Limb (tissue), 2 donors: ENCODE data around the gene MYD88.
A peak's percentile ranks its signal among the peaks of the same experiment; 100 is the strongest.
"Not testable (repeated sequence)": the region's sequence is repeated elsewhere in the genome, so short reads cannot be mapped to it uniquely, and the experiment has no call there.

Experiments used
- DNase-seq, 2 donors: peaks; one replicate each; pipeline ENCODE4 v3.0.0-alpha.2; 2016; ENCODE audit errors: extremely low spot score in 2 of 2

MYD88 gene

GRCh38 chr3:38125305-38126120 is 12.9 kb upstream of the MYD88 start:
- no peak for DNase-seq

- no peak for DNase-seq
Measured at GRCh38 chr3:38126121-38126892, 12.2 kb upstream of the MYD88 start.

GRCh38 chr3:38127611-38128302 is 10.7 kb upstream of the MYD88 start:
- DNase-seq: no peak

GRCh38 chr3:38128303-38128655 is 10.2 kb upstream of the MYD88 start:
- no peak for DNase-seq

DNA sequence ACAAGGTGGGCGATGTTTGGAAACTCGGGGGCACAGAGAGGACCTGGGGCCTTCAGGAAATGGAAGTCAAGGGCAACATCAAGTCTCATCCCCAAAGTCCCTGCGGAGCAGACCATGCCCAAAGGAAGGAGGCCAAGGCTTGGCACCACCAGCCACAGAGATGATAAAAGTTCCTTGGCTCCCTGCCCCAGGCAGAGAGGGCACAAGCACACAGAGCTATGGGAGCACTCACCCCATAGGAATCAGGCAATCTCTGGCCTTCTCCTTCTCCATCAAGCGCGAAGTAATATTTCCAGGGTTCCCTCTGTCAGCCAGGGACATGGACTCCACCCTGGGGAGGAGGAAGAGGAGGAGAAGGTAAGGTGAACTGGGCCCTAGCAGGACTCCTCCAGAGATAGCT is 9.4 kb upstream of the MYD88 start:
- no peak for DNase-seq

GRCh38 chr3:38130631-38131065 is 7.8 kb upstream of the MYD88 start:
- DNase-seq: no peak

DNA sequence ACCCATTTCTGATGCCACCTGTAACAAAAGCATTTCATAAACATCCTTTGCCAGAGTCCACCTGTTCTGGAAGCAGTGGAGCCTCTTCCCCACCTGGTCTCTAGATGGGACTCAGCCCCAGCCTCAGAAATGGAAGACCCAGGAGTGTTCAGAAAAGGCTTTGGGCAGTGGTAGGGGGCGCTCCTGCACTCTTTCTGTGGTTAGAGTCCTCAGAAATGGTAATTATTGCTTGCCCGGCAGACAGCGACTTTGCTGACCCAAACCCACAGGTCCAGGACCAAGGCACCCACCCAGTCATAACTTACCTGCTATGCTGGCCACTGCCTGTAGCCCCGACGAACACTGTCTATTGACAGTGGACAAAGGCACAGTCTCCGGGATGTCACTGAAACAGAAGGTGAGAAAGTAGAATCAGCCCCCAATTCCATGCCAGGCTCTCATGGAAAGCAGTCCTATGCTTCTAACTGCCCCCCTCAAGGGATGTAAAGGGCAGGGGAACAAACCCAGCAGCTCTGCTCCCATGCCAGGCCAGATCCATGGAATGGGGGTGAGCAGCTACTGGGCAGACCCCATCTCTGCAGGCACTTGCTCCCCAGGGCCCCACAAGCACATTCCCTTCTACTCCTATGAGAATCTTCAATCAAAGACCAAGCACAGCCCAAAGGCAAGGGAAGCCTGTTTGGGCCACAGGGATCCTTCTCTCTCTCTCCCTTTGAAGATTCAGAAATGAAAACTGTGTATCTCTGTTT is 6.7 kb upstream of the MYD88 start:
- DNase-seq: no peak

DNA sequence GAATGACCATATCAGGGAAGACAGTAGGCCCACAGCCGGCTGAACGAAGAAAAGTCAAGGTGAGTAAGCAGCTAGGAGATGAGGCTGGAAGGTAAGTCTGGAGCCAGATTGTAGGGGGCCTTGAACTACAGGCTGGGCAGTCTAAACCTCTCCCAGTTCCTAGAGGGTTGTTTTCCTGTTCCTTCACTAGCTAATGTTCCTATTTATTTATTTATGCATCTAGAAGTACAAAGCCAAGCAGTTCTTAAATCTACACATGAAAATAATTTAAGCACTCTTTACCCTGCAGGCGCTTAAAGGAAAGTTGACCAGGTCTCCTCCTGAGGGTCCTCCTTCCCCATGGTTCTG is 5.3 kb upstream of the MYD88 start:
- DNase-seq: no peak

DNA sequence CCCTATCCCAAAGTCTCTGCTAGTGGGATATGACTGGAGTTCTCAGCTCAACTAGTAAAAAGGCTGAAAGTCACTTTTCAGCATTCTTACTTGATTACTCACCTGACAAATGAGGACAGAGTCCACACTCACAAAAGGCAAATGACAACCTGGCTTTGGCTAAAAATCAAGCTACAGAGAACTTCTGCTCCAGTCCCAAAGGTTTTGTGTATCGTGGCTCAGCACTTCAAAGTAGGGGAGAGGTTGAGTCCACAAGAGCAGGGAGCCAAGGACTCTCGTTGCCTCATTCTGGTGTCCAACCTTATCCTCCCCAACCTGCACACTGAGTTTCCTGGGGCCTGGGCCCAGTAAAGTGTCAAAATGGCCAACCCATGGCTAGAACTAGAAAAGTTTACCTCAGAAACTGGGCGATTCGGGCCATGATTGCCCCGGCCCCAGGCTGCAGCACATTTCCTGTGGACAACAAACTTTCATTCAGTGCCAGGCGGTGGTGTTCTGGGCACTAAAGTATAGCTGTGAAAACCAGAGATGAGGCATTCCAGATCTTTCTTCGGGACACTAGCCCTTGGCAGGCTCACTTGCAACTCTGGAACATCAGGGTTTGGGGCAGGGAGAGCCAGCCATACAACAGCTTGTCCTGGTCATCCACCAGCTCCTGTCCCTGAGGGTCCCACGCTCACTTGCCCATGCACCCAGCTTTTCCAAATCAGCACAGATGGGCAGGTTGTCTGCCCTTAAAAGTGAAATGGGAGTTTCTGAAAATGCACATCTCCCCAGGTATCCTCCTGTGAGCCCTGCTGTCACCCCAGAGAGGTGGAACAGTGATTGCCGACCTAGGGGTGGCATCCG is 4.7 kb upstream of the MYD88 start:
- DNase-seq: no peak

DNA sequence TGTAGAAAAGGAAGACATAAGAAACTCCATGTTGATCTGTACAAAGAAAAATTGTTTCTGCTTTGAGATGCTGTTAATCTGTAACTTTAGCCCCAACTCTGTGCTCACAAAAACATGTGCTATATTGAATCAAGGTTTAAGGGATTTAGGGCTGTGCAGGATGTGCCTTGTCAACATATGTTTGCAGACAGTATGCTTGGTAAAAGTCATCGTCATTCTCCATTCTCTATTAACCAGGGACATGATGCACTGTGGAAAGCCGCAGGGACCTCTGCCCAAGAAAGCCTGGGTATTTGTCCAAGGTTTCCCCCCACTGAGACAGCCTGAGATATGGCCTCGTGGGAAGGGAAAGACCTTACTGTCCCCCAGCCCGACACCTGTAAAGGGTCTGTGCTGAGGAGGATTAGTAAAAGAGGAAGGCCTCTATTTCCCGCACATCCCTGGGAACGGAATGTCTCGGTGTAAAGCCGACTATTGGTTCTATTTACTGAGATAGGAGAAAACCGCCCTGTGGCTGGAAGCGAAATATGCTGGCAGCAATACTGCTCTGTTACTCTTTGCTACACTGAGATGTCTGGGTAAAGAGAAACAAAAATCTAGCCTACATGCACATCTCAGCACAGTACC is 3.8 kb upstream of the MYD88 start:
- not testable (repeated sequence) for DNase-seq

GRCh38 chr3:38135621-38136277 is 2.7 kb upstream of the MYD88 start:
- DNase-seq: not testable (repeated sequence)

GRCh38 chr3:38136393-38136776 is 2.1 kb upstream of the MYD88 start:
- no peak for DNase-seq

DNA sequence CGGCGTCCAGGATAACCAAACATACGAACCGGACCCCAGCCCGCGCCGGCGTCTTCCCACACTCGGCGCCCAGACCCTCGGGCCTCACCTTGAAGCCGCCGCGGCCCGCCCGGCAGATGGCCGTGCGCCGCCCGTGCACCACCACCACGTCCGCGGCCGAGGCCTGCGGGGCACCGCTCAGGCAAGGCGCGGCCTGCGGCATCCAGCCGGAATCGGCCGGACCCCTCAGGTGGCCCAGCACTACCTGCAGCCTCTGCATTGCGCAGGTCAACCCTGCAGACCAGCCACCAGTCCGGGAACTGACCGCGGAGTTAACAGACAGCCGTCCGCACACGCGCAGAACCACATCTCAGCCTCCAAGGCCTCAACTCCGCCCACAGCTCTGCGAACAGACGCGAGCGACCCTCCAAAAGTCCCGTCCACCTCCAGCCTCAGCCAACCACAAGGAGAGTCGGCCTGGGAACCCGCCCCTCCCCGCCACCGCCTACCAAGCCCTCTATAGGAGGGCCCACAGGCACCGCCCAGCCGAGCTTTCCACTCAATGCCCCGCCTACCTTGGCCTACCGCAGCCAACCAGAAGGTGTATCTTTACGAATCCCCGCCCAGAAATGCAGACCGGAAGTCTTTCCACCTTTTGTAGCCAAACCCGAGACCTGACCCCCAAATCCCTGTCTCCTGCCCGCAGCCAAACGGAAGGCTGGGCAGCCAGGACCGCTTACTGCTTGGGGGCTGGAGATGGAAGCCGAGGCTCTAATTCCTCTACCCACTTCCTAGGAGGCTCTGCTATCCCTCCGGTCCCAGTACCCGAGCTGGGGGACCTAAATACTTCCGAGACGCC is 1.5 kb upstream of the MYD88 start, which contains the start of gene ACAA1:
Gene ACAA1, minus strand, starts transcription at position 351 of the 838 bp plus-strand sequence. Its CDS starts 92 bp downstream, at position 259.
- DNase-seq: peak; percentile 98 to 99

DNA sequence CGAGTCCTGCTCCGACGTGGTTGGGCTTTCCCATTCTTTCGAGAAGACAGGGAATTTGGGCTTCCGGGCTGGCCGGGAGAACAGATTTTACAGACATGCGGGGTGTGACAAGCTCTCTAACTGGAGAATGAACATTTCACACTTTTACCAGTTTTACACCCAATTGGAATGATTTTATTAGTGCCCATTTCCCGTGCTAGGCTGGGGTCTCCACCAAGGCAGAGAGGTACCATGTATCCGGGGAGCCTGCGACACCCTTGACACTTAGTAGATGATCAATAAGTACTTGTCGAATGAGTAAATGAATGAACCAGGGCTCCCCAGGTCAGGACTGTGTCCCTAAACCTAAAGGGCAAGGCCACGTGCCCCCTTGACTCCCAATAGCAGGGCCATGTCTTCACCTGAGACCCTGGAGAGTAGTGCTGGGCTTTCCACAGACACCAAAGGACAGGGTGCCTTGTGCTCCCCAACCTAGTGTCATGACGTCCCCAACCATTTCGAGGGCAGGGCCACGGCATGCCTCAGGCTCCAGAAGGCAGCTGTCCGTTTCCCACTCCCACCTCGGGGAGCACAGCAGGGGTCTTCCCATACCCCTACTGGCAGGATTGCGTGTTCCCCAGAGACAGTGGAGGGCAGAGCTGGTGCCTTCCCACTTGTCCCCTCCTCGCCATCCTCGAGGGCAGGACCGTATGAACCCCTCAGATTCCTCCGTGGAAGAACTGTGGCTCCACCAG is 679 bp upstream of the MYD88 start:
- peak in 1 of 2 donors; percentile 57 for DNase-seq

GRCh38 chr3:38139191-38139590 is 730 bp downstream of the MYD88 start:
- no peak for DNase-seq

DNA sequence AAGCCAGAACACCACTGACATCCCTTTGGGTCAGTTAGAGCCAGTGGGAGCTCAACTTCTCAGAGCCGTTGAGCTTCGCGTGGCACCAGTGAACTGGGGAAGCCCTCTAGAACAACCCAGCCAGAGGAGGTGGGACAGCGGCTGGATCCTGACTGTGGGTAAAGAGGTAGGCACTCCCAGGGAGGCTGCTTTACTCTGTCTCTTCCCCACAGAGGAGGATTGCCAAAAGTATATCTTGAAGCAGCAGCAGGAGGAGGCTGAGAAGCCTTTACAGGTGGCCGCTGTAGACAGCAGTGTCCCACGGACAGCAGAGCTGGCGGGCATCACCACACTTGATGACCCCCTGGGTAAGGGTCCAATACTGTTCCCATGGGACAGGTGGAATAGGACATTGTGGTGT is 1.2 kb downstream of the MYD88 start:
- DNase-seq: no peak

GRCh38 chr3:38140326-38141172 is 2.1 kb downstream of the MYD88 start:
- no peak for DNase-seq
